Measurements from ENCODE around the gene RAPGEF1.
"Not testable (repeated sequence)": the region's sequence is repeated elsewhere in the genome, so short reads cannot be mapped to it uniquely, and the experiment has no call there.

The RAPGEF1 gene

GRCh38 chr9:131683094-131683493, 56.8 kb downstream of the RAPGEF1 start:
- not testable (repeated sequence) for DNase-seq

GRCh38 chr9:131682261-131682660, 57.6 kb downstream of the RAPGEF1 start:
- no peak for DNase-seq

- DNase-seq = not testable (repeated sequence)
These were observed 58.0 kb downstream of the RAPGEF1 start for GRCh38 chr9:131681826-131682225.

- DNase-seq = not testable (repeated sequence)
These were observed 58.8 kb downstream of the RAPGEF1 start for GRCh38 chr9:131681108-131681507.

- DNase-seq = no peak
These were observed 60.4 kb downstream of the RAPGEF1 start for GRCh38 chr9:131679261-131680020.

GRCh38 chr9:131678499-131679111, 61.3 kb downstream of the RAPGEF1 start:
- DNase-seq = no peak

- DNase-seq = no peak
These were observed 62.3 kb downstream of the RAPGEF1 start for GRCh38 chr9:131677444-131678180.

GRCh38 chr9:131677049-131677443, 62.8 kb downstream of the RAPGEF1 start:
- no peak for DNase-seq

GRCh38 chr9:131676431-131676972, 63.4 kb downstream of the RAPGEF1 start:
- no peak for DNase-seq

GRCh38 chr9:131675437-131676022, 64.3 kb downstream of the RAPGEF1 start:
- DNase-seq = no peak

GRCh38 chr9:131674425-131675421, 65.2 kb downstream of the RAPGEF1 start:
- no peak for DNase-seq

GRCh38 chr9:131673531-131673930, 66.3 kb downstream of the RAPGEF1 start:
- no peak for DNase-seq

GRCh38 chr9:131673068-131673467, 66.8 kb downstream of the RAPGEF1 start:
- DNase-seq = no peak

GRCh38 chr9:131672451-131672850, 67.4 kb downstream of the RAPGEF1 start:
- no peak for DNase-seq

- DNase-seq = no peak
These were observed 68.7 kb downstream of the RAPGEF1 start for GRCh38 chr9:131671133-131671520.

- DNase-seq = no peak
These were observed 69.4 kb downstream of the RAPGEF1 start for GRCh38 chr9:131670247-131671132.

- DNase-seq = no peak
These were observed 70.4 kb downstream of the RAPGEF1 start for GRCh38 chr9:131669269-131670157.

GRCh38 chr9:131668439-131669268, 71.2 kb downstream of the RAPGEF1 start:
- DNase-seq = peak in 1 of 2 experiments; percentile 31

- DNase-seq = no peak
These were observed 71.8 kb downstream of the RAPGEF1 start for GRCh38 chr9:131668057-131668438.
